ENCODE measurements around the gene ROR2. TPM values are rescaled to one million over a fixed set of nuclear protein-coding genes. Genes with fewer than 3 reads are reported as not detected.
A peak's percentile ranks its signal among the peaks of the same experiment; 100 is the strongest.

Gene ROR2
- total and polyA plus RNA-seq, 2 of the 8 experiments (the other 6 are each of a cell fraction or from before 2014, with no cell fraction given): 2.7 to 4.3 TPM

GRCh38 chr9:91697201-91697600, 252.8 kb downstream of the ROR2 start:
- POLR2A ChIA-PET (ENCODE audit: partially characterized antibody): no interaction called here

More at GRCh38 chr9:91697201-91697600, 252.8 kb downstream of the ROR2 start:
- Histone ChIP-seq H3K56ac (replicated peaks; ENCODE audit: insufficient read length, low read depth, low read length) (no peak overlapping the region), H4K91ac (replicated peaks; ENCODE audit: insufficient read length, low read length) (no peak overlapping the region), H2BK12ac (ENCODE audit: low read depth, low read length) (no peak overlapping the region), H3K4me3 (ENCODE audit: extremely low read depth in 1 of 4, insufficient read depth in 2 of 4, low read depth in 3 of 4, low read length in 4 of 4) (no peak overlapping the region), H3K4ac (replicated peaks; ENCODE audit: insufficient read length, low read depth, low read length) (no peak overlapping the region), H3K27me3 (replicated peaks in 1 of 4; ENCODE audit: control insufficient read depth in 3 of 4, extremely low read depth in 1 of 4, insufficient read depth in 3 of 4, low read length in 3 of 4) (no peaks in the 10 kb centered on the region), H4K20me1 (replicated peaks in 1 of 2; ENCODE audit: control insufficient read depth in 1 of 2, insufficient read depth in 2 of 2, low read length in 2 of 2) (no peaks in the 10 kb centered on the region), H2BK15ac (ENCODE audit: low read length) (no peak overlapping the region), H3K9ac (replicated peaks in 1 of 4; ENCODE audit: extremely low read depth in 1 of 4, low read depth in 3 of 4, low read length in 3 of 4) (no peak overlapping the region), H2BK5ac (ENCODE audit: low read depth, low read length) (no peak overlapping the region), H3K23me2 (ENCODE audit: low read depth, low read length) (peaks cover 4% of the 10 kb centered on the region; the same call in 1 of the 2 replicates), H2BK20ac (ENCODE audit: low read length) (no peak overlapping the region), H3K23ac (ENCODE audit: insufficient read length) (no peak overlapping the region), H3K18ac (ENCODE audit: extremely low read depth, low read length) (no peak overlapping the region), H2AFZ (ENCODE audit: low read length) (peak overlapping the region; percentile 81; the same call in 1 of the 2 replicates), H3K27ac (ENCODE audit: low read depth, low read length) (no peak overlapping the region), H2AK5ac (ENCODE audit: low read depth, low read length) (no peak overlapping the region), H3K36me3 (ENCODE audit: control insufficient read depth in 2 of 4, insufficient read depth in 4 of 4, low read length in 3 of 4) (no peaks in the 10 kb centered on the region), H2BK120ac (replicated peaks; ENCODE audit: low read depth, low read length) (no peak overlapping the region), H3K79me1 (ENCODE audit: low read depth, low read length) (no peaks in the 10 kb centered on the region), H3K4me1 (replicated peaks in 1 of 4; ENCODE audit: control insufficient read depth in 3 of 4, insufficient read depth in 4 of 4, low read length in 3 of 4) (peaks cover 2 to 11% (median 7%) of the 10 kb centered on the region in 4 experiments; a peak in 4 of 7 replicates), H4K5ac (ENCODE audit: insufficient read length, low read depth, low read length) (no peak overlapping the region), H3K9me3 (ENCODE audit: insufficient read depth in 2 of 2, low read depth in 1 of 2, low read length in 1 of 2) (no peaks in the 10 kb centered on the region), H3K4me2 (ENCODE audit: insufficient read depth in 1 of 2, low read depth in 2 of 2, low read length in 2 of 2) (no peak overlapping the region), H3K79me2 (ENCODE audit: control insufficient read depth in 1 of 2, insufficient read depth in 2 of 2, low read length in 2 of 2) (no peaks in the 10 kb centered on the region), H4K8ac (ENCODE audit: extremely low read depth, insufficient read depth, low read length) (no peak overlapping the region), H3K14ac (ENCODE audit: insufficient read length) (no peak overlapping the region)
- no peak for TF ChIP-seq E2F6 (IDR thresholded peaks at IDR 0.05)
- TF ChIP-seq KDM5A (IDR thresholded peaks at IDR 0.05; ENCODE audit: low read length): no peak
- no peak for TF ChIP-seq POLR2AphosphoS5 (IDR thresholded peaks at IDR 0.05; ENCODE audit: low read depth, low read length)
- no peak for TF ChIP-seq YY1 (IDR thresholded peaks at IDR 0.05; ENCODE audit: low read depth, low read length)
- TF ChIP-seq TAF1 (IDR thresholded peaks at IDR 0.05; ENCODE audit: low read depth, low read length): no peak
- TF ChIP-seq SUZ12 (IDR thresholded peaks at IDR 0.05; ENCODE audit: low read length): no peak
- TF ChIP-seq RXRA (IDR thresholded peaks at IDR 0.05; ENCODE audit: insufficient read depth, low read depth, low read length): no peak
- TF ChIP-seq SIN3A (conservative IDR thresholded peaks at IDR 0.05 in 1 of 2, IDR thresholded peaks at IDR 0.05 in 1 of 2; ENCODE audit: low read depth in 1 of 2, low read length in 2 of 2): no peak
- TF ChIP-seq EGR1 (IDR thresholded peaks at IDR 0.05; ENCODE audit: borderline replicate concordance, low read depth, low read length): no peak
- no peak for TF ChIP-seq CTBP2 (IDR thresholded peaks at IDR 0.05; ENCODE audit: borderline replicate concordance, insufficient read depth, insufficient read length, low read length)
- TF ChIP-seq HDAC6 (IDR thresholded peaks at IDR 0.05; ENCODE audit: low read depth, low read length): no peak
- TF ChIP-seq RFX5 (IDR thresholded peaks at IDR 0.05; ENCODE audit: borderline replicate concordance, low read depth, low read length): no peak
- no peak for TF ChIP-seq POU5F1 (IDR thresholded peaks at IDR 0.05; ENCODE audit: low read depth, low read length)
- no peak for TF ChIP-seq RBBP5 (IDR thresholded peaks at IDR 0.05; ENCODE audit: borderline replicate concordance, low read depth, low read length)
- FAIRE-seq (no peak), DNase-seq (ENCODE audit: low read depth in 1 of 2, low spot score in 2 of 2) (no peak)
- 86% methylated on average over 6 of the region's 7 CpGs; no CpG with 5 or more reads in 1 of the 2 experiments for WGBS, 2 experiments (ENCODE audit: extremely low coverage in 1 of 2, insufficient coverage in 1 of 2, insufficient read length in 1 of 2, insufficient replicate concordance in 2 of 2, low coverage in 1 of 2, low lambda C conversion rate in 2 of 2, missing lambda C conversion rate in 1 of 2)
- CTCF ChIA-PET (ENCODE audit: partially characterized antibody): no interaction called here

All from H1 (cell line).